NT2/D1 (cell line): ENCODE data around the gene TMEM269.

Experiments used
- SUZ12 ChIP-seq: IDR thresholded peaks from 2 replicates; pipeline ENCODE4 v1.6.1; 2011; ENCODE audit not compliant: insufficient read length, insufficient read depth; ENCODE audit errors: extremely low read depth
- YY1 ChIP-seq: IDR thresholded peaks from 2 replicates; pipeline ENCODE4 v1.6.1; 2011; ENCODE audit not compliant: insufficient read length, insufficient read depth

- TF ChIP-seq YY1 (no peak), SUZ12 (no peak)
Observed at GRCh38 chr1:42834803-42835202, 50.0 kb downstream of the TMEM269 start.
